HG02678 (cell line): Measurements from ENCODE around the gene ULK4.
"Not testable (repeated sequence)": the region's sequence is repeated elsewhere in the genome, so short reads cannot be mapped to it uniquely, and the experiment has no call there.

ENCODE experiments used
- ATAC-seq: cut with Tn5 transposase; IDR thresholded peaks from one replicate; pipeline ENCODE4 v1.9.1; 2021; ENCODE audit warnings: mild to moderate bottlenecking, moderate library complexity; ENCODE audit not compliant: unreplicated experiment

The ULK4 gene

DNA sequence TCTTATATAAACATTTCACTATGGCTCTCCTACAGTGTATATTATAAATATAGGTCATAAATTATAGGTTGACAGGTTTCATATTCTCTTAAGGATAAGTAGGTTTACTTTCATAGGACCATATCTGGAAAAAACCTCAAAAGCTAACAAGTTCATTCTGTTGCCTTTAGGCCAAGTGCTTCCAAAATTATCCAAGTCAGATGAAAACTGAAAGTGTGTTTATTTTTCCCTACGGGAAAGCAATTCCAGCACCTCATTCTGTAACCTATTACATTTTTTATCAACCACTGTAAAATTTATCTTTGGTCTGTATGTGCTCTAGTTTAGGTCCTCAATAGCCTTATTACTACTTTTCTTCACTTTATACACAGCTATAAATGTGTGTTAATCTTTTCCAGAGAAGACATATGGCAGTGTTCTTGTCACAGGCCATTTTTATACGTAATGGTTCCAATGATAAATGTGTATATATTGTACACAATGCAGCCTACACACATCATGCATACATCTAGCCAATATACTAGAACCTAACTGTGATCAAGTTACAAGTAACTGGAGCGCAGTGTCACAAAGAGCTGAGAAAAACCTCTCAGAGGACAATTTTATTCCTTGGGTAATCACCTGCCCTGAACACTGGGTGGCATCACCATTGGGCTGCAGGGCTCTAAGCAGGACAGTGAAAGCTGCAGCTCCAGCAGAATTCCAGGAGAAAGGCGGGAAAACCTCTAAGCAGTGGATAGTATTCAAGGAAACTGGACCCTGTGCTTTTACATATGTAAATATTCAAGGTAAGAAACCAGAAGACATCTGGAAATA lies 511.3 kb downstream of the ULK4 start:
- ATAC-seq, result no peak

DNA sequence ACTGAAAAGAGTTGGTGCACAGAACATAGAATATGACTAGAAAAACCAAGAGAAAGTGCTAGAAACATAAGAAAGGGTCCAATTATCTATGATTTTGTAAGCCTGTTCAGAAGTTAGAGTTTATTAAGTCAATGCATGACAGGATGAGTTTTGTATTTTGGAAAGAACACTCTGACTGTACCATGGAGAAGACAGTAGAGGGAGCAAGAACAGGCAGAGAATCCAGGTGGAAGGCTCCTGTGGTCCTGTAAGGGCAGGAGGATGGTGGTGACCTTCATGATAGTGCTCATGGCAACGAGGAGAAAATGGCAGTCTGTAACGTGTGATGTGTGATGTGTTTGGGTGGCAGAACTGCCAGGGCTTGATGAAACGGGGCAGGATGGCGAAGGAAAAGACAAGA lies 513.5 kb downstream of the ULK4 start:
- ATAC-seq, result no peak

DNA sequence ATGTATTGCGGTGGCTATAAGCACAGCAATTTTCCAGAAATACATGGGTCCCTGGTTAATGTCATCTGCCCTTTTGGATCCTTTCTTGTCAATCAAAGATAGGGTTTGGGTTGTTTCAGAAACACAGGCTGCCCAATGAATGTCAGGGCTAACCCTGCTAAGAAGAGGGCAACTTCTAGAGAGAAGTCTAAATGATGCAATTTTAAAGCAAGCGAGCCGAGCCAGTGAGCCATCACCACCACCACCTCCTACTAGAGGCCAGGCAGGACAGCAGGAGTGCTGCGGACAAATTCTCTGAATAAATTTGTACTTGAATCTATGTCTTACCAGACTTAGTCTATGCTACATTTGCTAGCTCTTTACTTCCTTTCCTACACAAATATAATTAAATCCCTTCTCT lies 514.2 kb downstream of the ULK4 start:
- ATAC-seq, result no peak

DNA sequence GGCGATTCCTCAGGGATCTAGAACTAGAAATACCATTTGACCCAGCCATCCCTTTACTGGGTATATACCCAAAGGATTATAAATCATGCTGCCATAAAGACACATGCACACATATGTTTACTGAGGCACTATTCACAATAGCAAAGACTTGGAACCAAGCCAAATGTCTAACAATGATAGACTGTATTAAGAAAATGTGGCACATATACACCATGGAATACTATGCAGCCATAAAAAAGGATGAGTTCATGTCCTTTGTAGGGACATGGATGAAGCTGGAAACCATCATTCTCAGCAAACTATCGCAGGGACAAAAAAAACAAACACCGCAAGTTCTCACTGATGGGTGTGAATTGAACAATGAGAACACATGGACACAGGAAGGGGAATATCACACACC lies 515.6 kb downstream of the ULK4 start:
- ATAC-seq, result not testable (repeated sequence)

DNA sequence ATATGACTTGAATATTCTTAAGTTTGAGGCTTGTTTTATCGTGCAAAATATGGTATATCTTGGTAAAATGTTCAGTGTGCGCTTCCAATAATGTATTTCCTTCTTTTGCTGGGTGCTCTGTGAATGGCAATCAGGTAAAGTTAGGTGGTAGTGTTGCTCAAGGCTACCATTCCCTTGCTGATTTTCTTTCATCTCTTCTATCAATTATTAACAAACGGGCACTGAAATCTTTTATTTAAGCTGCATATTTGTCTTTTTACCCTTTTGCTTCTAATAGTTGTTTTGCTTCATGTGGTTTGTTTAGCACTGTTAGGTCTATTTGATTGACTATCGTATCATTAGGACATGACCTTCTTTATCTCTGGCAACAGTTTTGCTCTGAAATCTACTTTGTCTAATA lies 520.3 kb downstream of the ULK4 start:
- ATAC-seq, result no peak

DNA sequence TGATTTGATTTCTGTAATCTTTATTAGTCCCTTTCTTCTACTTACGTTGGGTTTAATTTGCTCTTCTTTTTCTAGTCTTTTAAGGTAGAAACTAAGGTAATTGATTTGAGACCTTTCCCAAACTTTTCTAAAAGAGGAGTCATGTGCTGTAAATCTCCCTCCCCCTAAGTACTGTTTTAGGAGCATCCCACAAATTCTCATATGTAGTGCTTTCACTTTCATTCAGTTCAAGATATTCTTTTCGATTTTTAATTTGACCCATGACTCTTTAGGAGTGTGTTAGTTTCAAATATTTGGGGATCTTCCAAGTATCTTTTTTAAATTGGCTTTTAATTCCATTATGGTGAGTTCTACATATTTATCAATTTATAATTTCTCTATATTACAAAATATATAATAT lies 520.8 kb downstream of the ULK4 start:
- ATAC-seq, result no peak

DNA sequence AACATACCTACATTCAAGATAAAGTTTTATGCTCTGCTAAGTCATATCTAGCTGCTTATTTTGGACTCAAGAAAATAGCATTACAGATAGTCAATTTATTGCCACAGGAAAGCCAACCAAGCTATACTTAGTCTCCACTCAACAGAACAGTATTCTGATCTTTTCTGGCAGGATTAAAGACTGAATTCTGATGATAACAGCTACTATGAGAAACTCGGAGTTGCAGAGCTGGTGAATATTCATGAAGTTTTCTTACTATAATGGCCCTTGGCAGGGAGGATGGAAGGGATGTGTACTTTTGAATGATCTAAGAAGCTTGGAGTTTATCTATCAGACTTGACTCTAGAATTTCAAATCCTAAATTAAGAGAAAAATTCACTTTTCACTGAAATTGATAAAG lies 524.9 kb downstream of the ULK4 start:
- ATAC-seq, result no peak

DNA sequence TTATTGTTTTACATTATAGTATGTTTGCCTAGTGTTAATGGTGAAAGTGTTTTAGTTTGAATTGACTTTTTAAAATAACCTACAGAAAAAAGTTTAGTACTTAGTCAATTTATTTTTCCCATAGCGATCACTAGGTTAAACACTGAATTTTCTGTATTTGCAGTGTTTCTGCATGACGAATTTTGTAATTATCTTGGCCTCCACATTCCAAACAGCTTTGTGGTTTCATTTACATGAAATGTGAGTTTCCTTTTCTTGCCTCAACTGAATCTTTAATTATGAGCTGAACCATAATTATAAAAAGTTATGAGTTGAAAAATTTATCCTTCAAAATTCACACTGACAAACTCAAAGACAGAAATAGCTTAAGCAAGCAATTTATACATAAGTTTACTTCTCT lies 527.1 kb downstream of the ULK4 start:
- ATAC-seq, result no peak

DNA sequence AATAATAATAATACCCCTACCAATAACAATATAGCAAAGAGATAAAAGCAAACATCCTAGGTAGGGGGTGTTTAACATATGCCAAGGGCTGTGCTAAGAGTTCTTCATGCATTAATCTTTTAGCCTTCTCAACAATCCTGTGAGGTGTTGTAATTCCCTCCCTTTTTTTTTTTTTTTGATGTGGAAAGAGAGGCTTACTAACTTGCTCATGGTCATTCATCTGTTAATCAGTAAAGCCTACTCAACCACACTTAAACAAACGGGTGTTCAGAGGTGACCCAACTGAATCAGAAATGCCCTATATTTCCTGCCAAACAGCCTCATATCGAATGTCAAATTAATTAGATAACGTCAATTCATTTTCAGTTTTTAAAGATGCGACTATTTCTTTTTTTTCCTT lies 530.5 kb downstream of the ULK4 start:
- no peak for ATAC-seq

DNA sequence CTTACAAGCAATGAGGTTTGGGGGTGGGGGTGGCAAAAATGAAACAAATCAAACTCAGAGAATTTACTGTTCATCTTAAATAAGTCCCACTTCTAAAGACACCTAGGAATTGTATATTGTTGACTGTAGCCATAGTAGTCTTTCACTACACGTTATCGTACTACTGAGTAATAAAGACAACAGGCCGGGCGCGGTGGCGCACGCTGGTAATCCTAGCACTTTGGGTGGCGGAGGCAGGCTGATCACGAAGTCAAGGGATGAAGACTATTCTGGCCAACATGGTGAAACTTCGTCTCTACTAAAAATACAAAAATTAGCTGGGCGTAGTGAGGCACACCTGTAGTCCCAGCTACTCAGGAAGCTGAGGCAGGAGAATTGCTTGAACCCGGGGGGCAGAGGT lies 531.0 kb downstream of the ULK4 start:
- ATAC-seq, result no peak

DNA sequence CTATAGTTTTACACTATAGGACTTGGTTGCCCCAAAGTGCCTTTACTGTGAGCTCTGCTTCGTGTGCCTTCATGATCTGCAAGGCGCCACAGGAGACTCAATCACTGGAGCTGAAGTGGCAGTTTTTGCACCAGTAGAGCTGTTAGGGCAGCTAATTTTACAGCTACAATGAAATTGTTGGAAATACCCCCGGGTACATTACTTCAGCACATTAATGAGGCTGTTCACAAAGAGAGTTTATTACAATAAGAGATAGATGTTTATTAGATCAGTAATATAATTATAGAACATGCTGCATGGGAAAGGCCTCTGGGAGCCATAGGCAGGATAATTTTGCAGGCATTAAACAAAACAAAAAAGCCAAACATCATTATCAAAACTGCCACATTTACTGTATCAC lies 531.5 kb downstream of the ULK4 start:
- no peak for ATAC-seq

DNA sequence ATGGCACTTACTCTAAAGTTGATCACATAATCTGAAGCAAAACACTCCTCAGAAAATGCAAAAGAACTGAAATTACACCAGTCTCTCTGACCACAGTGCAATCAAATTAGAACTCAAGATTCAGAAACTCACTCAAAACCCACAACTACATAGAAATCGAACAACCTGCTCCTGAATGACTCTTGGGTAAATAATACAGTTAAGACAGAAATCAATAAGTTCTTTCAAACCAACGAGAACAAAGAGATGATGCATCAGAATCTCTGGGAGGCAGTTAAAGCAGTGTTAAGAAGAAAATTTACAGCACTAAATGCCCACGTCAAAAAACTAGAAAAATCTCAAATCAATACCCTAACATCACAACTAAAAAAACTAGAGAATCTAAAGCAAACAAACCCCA lies 535.4 kb downstream of the ULK4 start:
- no peak for ATAC-seq

DNA sequence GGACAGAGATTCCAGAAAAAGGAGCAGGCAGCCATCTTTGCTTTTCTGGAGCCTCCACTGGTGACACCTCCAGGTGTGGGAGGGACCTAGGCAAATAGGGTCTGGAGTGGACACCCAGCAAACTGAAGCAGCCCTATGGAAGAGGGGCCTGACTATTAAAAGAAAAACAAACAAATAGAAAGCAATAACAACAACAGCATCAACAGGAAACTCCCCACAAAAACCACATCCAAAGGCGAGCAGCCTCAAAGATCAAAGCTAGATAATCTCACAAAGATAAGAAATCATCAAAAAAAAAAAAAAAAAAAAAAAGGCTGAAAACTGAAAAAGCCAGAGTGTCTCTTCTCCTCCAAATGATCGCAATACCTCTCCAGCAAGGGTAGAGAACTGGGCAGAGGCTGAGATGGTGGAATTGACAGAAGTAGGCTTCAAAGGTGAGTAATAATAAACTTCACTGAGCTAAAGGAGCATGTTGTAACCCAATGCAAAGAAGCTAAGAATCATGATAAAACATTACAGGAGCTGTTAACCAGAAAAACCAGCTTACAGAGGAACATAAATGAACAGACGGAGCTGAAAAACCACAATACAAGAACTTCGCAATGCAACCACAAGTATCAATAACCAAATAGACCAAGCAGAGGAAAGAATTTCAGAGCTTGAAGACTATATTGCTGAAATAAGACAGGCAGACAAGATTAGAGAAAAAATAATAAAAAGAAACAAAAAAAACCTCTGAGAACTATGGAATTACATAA lies 537.2 kb downstream of the ULK4 start:
- ATAC-seq, result no peak

DNA sequence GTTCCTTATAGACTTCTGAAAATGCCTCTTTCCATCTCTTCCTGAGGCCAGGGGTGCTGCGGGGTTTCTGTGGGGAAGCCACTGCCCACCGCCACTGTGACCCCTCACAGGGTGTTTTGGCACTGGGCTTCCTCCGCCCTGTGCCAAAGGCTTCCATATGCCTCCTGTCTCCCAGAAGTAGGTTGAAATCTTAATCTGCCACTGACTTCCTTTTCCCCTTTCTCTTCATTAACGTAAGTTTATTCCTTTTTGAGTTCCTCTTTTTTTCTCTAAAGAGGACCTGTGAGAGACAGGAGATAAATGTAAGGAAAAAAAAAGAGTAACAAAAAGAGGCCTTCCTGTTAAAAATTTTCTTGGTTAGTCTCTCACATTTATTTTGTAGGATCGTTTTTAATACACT lies 542.1 kb downstream of the ULK4 start:
- ATAC-seq, result no peak

DNA sequence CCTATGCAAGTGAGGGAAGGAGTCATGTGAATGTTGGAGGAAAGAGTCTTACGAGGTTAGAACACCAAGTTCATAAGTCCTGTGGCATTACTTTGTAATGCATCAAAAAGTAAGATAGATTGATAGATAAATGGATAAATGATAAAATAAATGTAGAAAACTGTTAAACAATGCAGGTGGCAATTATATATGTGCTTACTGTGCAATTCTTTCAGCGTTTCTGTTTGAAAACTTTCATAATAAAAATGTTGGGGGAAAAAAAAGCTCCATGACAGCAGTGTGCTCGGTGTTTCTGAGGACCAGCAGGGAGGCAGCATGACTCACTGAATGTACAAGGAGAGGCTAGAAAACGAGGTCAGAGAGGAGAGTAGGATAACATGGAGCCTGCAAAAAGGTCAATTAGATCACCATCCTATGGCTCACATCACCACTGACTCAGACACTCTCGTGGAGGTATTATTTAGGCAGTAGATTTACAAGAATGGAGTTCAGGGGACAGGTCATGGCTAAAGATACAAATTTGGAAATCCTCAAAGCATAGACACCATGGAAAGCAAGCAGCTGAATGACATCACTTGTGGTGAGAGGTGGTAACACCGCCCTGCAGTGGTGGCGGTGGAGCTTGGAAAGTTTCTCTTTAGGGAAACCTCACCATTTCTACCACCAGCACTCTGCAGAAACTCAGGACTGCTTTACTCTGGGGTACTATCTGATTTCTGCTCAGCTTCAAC lies 542.8 kb downstream of the ULK4 start:
- no peak for ATAC-seq

DNA sequence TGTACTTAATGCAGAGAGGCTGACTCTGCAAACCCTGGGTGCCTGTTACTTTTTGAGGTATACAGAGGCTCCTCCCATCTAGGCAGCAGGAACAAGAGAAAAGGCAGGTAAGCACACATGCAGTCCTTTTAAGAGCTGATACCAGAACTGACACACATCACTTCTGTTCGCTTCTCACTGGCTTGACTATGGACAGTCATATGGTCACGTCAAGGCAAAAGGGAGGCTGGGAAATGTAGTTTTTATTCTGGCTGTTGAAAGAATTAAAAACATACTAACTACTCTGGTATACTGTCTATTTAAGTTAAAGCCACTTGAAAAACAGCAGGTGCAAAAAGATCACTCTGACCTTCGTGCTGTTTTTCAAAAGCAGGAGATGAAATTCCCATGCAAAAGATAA lies 544.3 kb downstream of the ULK4 start:
- no peak for ATAC-seq

DNA sequence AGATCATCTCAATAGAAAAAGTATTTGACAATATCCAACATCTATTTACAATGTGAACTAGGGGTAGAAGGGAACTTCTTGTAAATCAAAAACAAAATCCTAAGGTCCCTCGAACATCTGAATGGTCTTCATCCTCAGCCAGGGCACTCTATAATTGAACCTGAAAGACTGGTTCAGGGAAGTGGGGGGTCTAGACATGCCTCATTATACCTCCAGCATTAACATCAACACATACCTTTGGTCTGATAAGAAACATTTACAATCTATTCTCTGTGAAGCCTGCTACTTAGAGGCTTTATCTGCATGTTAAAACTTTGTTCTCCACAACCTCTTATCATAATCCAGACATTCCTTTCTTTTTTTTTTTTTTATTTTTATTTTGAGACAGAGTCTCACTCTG lies 550.8 kb downstream of the ULK4 start:
- ATAC-seq, result no peak

DNA sequence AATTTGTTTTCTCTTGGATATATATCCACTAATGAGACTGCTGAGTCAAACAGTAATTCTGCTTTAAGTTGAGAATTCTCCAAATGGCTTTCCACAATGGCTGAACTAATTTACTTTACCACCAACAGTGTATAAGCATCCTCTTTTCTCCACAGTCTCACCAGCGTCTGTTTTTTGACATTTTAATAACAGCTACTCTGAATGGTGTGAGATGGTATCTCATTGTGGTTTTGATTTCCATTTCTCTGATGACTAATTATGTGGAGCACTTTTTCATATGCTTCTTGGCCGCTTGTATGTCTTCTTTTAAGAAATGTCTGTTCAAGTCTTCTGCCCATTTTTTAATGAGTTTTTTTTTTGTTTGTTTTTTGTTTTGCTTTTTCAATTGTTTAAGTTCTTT lies 556.4 kb downstream of the ULK4 start:
- no peak for ATAC-seq

DNA sequence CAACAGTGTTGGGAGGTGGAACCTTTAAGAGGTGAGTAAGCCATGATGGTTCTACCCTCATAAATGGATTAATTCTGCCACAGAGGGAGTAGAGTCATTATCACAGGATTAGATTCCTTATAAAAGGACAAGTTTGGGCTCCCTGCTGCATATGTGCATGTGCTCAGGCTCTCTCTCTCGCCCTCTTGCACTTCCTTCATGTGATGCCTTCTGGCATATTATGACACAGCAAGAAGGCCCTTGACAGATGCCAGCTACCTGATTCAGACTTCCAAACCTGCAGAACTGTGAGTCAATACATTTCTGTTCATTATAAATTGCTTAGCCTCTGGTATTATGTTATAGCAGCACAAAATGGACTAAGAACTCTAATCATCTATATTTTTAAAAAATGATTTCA lies 557.3 kb downstream of the ULK4 start:
- ATAC-seq, result no peak

DNA sequence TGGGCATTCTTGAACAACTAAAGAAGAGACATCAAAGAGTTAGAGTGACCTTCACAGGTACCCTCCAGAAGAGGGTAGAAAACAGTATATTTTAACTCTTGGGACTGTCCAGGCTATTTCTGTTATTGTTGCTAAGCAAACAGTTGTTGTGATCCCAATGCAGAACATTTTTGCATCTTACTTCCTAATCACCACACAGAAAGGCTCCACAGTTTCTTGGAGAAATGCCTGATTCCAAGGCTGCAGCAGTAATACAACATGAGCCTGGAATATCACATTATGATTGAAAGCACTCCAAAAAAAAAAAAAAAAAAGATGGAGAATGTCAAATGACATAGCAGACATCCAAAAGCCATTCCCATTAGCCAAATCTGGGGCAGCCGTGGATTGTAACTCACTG lies 567.0 kb downstream of the ULK4 start:
- ATAC-seq, result no peak

DNA sequence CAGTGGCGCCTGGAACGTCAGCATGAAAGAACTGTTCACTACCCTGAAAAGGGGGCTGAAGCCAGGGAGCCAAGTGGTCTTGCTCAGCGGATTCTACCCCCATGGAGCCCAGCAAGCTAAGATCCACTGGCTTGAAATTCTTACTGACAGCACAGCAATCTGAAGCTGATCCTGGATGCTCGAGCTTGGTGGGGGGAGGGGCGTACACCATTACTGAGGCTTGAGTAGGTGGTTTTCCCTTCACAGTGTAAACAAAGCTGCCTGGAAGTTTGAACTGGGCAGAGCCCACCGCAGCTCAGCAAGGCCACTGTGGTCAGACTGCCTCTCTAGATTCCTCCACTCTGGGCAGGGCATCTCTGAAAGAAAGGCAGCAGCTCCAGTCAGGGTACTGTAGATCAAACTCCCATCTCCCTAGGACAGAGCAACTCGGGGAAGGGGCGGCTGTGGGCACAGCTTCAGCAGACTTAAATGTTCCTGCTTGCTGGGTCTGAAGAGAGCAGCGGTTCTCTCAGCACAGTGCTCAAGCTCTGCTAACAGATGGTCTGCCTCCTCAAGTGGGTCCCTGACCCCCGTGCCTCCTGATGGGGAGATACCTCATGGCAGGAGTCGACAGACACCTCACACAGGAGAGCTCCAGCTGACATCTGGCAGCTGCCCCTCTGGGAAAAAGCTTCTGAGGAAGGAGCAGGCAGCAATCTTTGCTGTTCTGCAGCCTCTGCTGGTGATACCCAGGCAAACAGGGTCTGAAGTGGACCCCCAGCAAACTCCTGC lies 591.0 kb downstream of the ULK4 start:
- ATAC-seq, result not testable (repeated sequence)
